Measurements from ENCODE around the gene GRIA4.

Gene GRIA4

GRCh38 chr11:105639527-105639926 lies 29.7 kb downstream of the GRIA4 start:
- no peak for DNase-seq

- no peak for DNase-seq
These were observed 31.6 kb downstream of the GRIA4 start for GRCh38 chr11:105641433-105641832.

GRCh38 chr11:105642870-105643269 lies 33.0 kb downstream of the GRIA4 start:
- DNase-seq: no peak

GRCh38 chr11:105644839-105645573 lies 35.1 kb downstream of the GRIA4 start:
- DNase-seq: no peak

- no peak for DNase-seq
These were observed 37.9 kb downstream of the GRIA4 start for GRCh38 chr11:105647780-105648179.

- no peak for DNase-seq
These were observed 38.9 kb downstream of the GRIA4 start for GRCh38 chr11:105648762-105649161.

GRCh38 chr11:105665281-105665680 lies 55.4 kb downstream of the GRIA4 start:
- no peak for DNase-seq

- DNase-seq: no peak
These were observed 57.6 kb downstream of the GRIA4 start for GRCh38 chr11:105667441-105667840.

GRCh38 chr11:105670811-105671210 lies 60.9 kb downstream of the GRIA4 start:
- no peak for DNase-seq

GRCh38 chr11:105673089-105673488 lies 63.2 kb downstream of the GRIA4 start:
- DNase-seq: no peak

- no peak for DNase-seq
These were observed 79.8 kb downstream of the GRIA4 start for GRCh38 chr11:105689631-105690030.

- DNase-seq: no peak
These were observed 80.6 kb downstream of the GRIA4 start for GRCh38 chr11:105690467-105690866.

GRCh38 chr11:105693075-105693759 lies 83.3 kb downstream of the GRIA4 start:
- no peak for DNase-seq

GRCh38 chr11:105696000-105696399 lies 86.1 kb downstream of the GRIA4 start:
- no peak for DNase-seq

GRCh38 chr11:105697291-105697690 lies 87.4 kb downstream of the GRIA4 start:
- no peak for DNase-seq

- no peak for DNase-seq
These were observed 89.3 kb downstream of the GRIA4 start for GRCh38 chr11:105699203-105699602.

- DNase-seq: no peak
These were observed 90.4 kb downstream of the GRIA4 start for GRCh38 chr11:105700271-105700670.

- no peak for DNase-seq
These were observed 91.2 kb downstream of the GRIA4 start for GRCh38 chr11:105701098-105701497.

GRCh38 chr11:105705786-105706530 lies 96.1 kb downstream of the GRIA4 start:
- no peak for DNase-seq

- DNase-seq: no peak
These were observed 103.2 kb downstream of the GRIA4 start for GRCh38 chr11:105713106-105713505.

GRCh38 chr11:105713696-105714095 lies 103.8 kb downstream of the GRIA4 start:
- DNase-seq: no peak

- DNase-seq: no peak
These were observed 108.8 kb downstream of the GRIA4 start for GRCh38 chr11:105718641-105719040.

GRCh38 chr11:105719073-105719822 lies 109.4 kb downstream of the GRIA4 start:
- no peak for DNase-seq
